Liver (tissue), 9 donors: Measurements from ENCODE around the gene COL6A2. TPM values are rescaled to one million over a fixed set of nuclear protein-coding genes. Genes with fewer than 3 reads are reported as not detected.
"Not testable (repeated sequence)": the region's sequence is repeated elsewhere in the genome, so short reads cannot be mapped to it uniquely, and the experiment has no call there.

Source experiments
- DNase-seq: peaks from one replicate; pipeline ENCODE4 v3.0.0-alpha.2; 2017; ENCODE audit warnings: low spot score
- H3K27ac ChIP-seq, 2 donors: one replicate each; pipeline ENCODE4 v1.7.0; 2013; ENCODE audit warnings: inconsistent platforms in 2 of 2, low read length in 2 of 2, control low read depth in 1 of 2, low read depth in 1 of 2, mild to moderate bottlenecking in 1 of 2
- H3K27me3 ChIP-seq, 4 donors: one replicate each; pipeline versions ENCODE4 v1.6.1 to v1.7.0; 2013; ENCODE audit warnings: low read length in 3 of 4, inconsistent platforms in 1 of 4, mild to moderate bottlenecking in 1 of 4, moderate library complexity in 1 of 4; ENCODE audit not compliant: control insufficient read depth in 4 of 4, insufficient read depth in 4 of 4
- H3K36me3 ChIP-seq, 4 donors: one replicate each; pipeline versions ENCODE4 v1.6.1 to v1.7.0; 2013; ENCODE audit warnings: low read length in 3 of 4, mild to moderate bottlenecking in 3 of 4, low read depth in 1 of 4, moderate library complexity in 1 of 4; ENCODE audit not compliant: control insufficient read depth in 4 of 4, insufficient read depth in 3 of 4
- H3K4me1 ChIP-seq, 4 donors: one replicate each; pipeline versions ENCODE4 v1.6.1 to v1.7.0; 2013; ENCODE audit warnings: low read length in 3 of 4, mild to moderate bottlenecking in 3 of 4, moderate library complexity in 1 of 4; ENCODE audit not compliant: control insufficient read depth in 4 of 4, insufficient read depth in 4 of 4
- H3K4me3 ChIP-seq, 3 donors: one replicate each; pipeline versions ENCODE4 v1.6.1 to v1.7.0; 2013; ENCODE audit warnings: low read length in 3 of 3, control low read depth in 1 of 3, low read depth in 1 of 3, mild to moderate bottlenecking in 1 of 3
- H3K9ac ChIP-seq, 2 donors: one replicate each; pipeline ENCODE4 v1.7.0; 2013; ENCODE audit warnings: low read length in 2 of 2, mild to moderate bottlenecking in 2 of 2, moderate library complexity in 2 of 2, control low read depth in 1 of 2, low read depth in 1 of 2
- H3K9me3 ChIP-seq, 4 donors: one replicate each; pipeline versions ENCODE4 v1.6.1 to v1.7.0; 2013; ENCODE audit warnings: low read length in 3 of 4; ENCODE audit not compliant: control insufficient read depth in 4 of 4
- EGR1 ChIP-seq, 2 donors: IDR thresholded peaks; 2 replicates each; pipeline ENCODE4 v1.6.1; 2016 to 2018; ENCODE audit warnings: antibody characterized with exemption in 2 of 2, low read depth in 2 of 2
- GABPA ChIP-seq, 2 donors: IDR thresholded peaks in 1 of 2; conservative IDR thresholded peaks in 1 of 2; 2 replicates each; pipeline ENCODE4 v1.6.1; 2016; ENCODE audit warnings: antibody characterized with exemption in 2 of 2, mild to moderate bottlenecking in 1 of 2, moderate library complexity in 1 of 2
- HNF4A ChIP-seq, 2 donors: conservative IDR thresholded peaks; 2 replicates each; pipeline ENCODE4 v1.6.1; 2016; ENCODE audit warnings: antibody characterized with exemption in 2 of 2, mild to moderate bottlenecking in 2 of 2
- HNF4G ChIP-seq: IDR thresholded peaks from 2 replicates; pipeline ENCODE4 v1.6.1; 2016; ENCODE audit warnings: antibody characterized with exemption
- JUND ChIP-seq, 2 donors: IDR thresholded peaks; 2 replicates each; pipeline ENCODE4 v1.6.1; 2016; ENCODE audit warnings: antibody characterized with exemption in 2 of 2
- NR2F2 ChIP-seq: IDR thresholded peaks from 2 replicates; pipeline ENCODE4 v1.6.1; 2016; ENCODE audit warnings: antibody characterized with exemption
- RAD21 ChIP-seq, 2 donors: IDR thresholded peaks; 2 replicates each; pipeline ENCODE4 v1.6.1; 2016; ENCODE audit warnings: antibody characterized with exemption in 2 of 2, mild to moderate bottlenecking in 2 of 2
- RXRA ChIP-seq, 2 donors: IDR thresholded peaks; 2 replicates each; pipeline ENCODE4 v1.6.1; 2017 to 2018; ENCODE audit warnings: antibody characterized with exemption in 2 of 2, mild to moderate bottlenecking in 1 of 2
- SP1 ChIP-seq: IDR thresholded peaks from 2 replicates; pipeline ENCODE4 v1.6.1; 2018; ENCODE audit warnings: antibody characterized with exemption, mild to moderate bottlenecking
- TAF1 ChIP-seq: conservative IDR thresholded peaks from 2 replicates; pipeline ENCODE4 v1.6.1; 2016; ENCODE audit warnings: antibody characterized with exemption, mild to moderate bottlenecking
- YY1 ChIP-seq: IDR thresholded peaks from 2 replicates; pipeline ENCODE4 v1.6.1; 2016; ENCODE audit warnings: antibody characterized with exemption, mild to moderate bottlenecking
- WGBS: extraction: QIAGEN DNeasy Blood & Tissue Kit; methylation state at CpG from one replicate; pipeline ENCODE4 v1.1.7; 2013; 5-methylcytosine and 5-hydroxymethylcytosine counted together
- polyA plus RNA-seq, 2 donors: library from polyadenylated mRNA; stranded (reverse) in 1 of 2; unstranded in 1 of 2; fragments of 200-250 nt in 1 of 2; fragments of >200 nt in 1 of 2; fragmentation: Nextera tagmentation in 1 of 2; extraction: Ambion mirVana in 1 of 2; gene quantifications; one replicate each; pipeline versions ENCODE4 v1.2.1 to v1.2.3, GENCODE V29; 2013 to 2015
- total RNA-seq, 2 donors: library from RNA; depleted of rRNA; stranded (reverse); fragments of >200 nt; gene quantifications; one replicate each; pipeline ENCODE4 v1.2.3, GENCODE V29; 2014
- TF ChIP-seq, protein P1 (sequence below): IDR thresholded peaks from 2 replicates; pipeline ENCODE4 v1.6.1; 2016; ENCODE audit warnings: antibody characterized with exemption
- TF ChIP-seq, protein P2 (sequence below): fragments of 150-350 bp; IDR thresholded peaks from 2 replicates; pipeline ENCODE4 v1.5.1; 2017; ENCODE audit warnings: improper control_type of control experiment, low read depth, low read length; ENCODE audit not compliant: missing input control
- donor health status: healthy.
- donor health status: healthy.
- donor health status: healthy.
- donor health status: healthy.
- donor health status: healthy.

The COL6A2 gene
- total and polyA plus RNA-seq, 4 donors, result 5.8 to 80.8 (median 41.7) TPM

DNA sequence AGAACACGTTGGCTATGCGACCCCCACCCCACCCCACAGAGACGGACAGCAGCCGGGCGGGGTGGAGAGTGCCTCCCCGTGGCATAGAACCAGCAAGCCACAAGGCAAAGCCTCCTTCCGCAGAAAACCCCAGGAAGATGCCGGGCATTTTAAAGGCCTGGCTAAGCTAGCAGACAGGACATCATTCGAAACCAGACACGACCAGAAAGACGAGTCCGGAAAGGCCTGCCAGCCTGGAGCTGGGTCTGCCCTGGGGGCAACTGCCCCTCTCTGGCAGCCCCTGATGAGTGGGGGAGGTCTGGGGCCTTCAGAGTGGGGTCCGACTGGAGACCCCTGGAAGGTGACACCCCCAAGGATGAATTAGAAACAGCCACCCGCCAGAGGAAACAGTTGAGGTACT is 48.9 kb downstream of the COL6A2 start:
- H3K9ac ChIP-seq, result no peak overlapping the region
- H3K9me3 ChIP-seq, result peaks cover 0 to 3% (median 0%) of the 10 kb centered on the region in 4 donors
- no peaks in the 10 kb centered on the region for H3K27me3 ChIP-seq
- 82% methylated on average over 14 of the region's 14 CpGs for WGBS
- DNase-seq, result no peak
- peaks cover 0 to 9% (median 4%) of the 10 kb centered on the region in 4 donors for H3K4me1 ChIP-seq
- no peak overlapping the region for H3K4me3 ChIP-seq
- H3K27ac ChIP-seq, result no peak overlapping the region
- TF ChIP-seq SP1 (no peak), JUND (IDR thresholded peaks at IDR 0.05) (no peak), YY1 (no peak), RAD21 (IDR thresholded peaks at IDR 0.05) (no peak), NR2F2 (no peak), RXRA (IDR thresholded peaks at IDR 0.05) (no peak), TAF1 (no peak), HNF4G (no peak), HNF4A (conservative IDR thresholded peaks at IDR 0.05) (no peak)
- TF ChIP-seq, protein P1, sequence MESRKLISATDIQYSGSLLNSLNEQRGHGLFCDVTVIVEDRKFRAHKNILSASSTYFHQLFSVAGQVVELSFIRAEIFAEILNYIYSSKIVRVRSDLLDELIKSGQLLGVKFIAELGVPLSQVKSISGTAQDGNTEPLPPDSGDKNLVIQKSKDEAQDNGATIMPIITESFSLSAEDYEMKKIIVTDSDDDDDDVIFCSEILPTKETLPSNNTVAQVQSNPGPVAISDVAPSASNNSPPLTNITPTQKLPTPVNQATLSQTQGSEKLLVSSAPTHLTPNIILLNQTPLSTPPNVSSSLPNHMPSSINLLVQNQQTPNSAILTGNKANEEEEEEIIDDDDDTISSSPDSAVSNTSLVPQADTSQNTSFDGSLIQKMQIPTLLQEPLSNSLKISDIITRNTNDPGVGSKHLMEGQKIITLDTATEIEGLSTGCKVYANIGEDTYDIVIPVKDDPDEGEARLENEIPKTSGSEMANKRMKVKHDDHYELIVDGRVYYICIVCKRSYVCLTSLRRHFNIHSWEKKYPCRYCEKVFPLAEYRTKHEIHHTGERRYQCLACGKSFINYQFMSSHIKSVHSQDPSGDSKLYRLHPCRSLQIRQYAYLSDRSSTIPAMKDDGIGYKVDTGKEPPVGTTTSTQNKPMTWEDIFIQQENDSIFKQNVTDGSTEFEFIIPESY, result no peak
- peaks cover 21 to 55% (median 40%) of the 10 kb centered on the region in 4 donors for H3K36me3 ChIP-seq

DNA sequence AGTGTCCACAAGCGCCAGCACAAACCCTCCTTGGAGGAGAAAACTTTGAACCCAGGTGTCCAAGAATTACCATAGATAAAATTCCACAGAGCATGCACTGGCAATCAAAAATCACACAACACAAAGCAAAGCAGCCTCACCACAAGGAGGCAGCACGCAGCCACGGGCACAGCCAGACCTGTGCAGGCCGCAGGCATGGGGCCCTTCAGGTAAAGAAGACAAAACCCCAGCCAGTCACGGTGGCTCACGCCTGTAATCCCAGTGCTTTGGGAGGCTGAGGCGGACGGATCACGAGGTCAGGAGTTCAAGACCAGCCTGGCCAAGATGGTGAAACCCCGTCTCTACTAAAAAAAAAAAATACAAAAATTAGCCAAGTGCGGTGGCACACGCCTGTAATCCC is 49.5 kb downstream of the COL6A2 start:
- 85% methylated on average over 12 of the region's 12 CpGs for whole genome bisulfite sequencing
- H3K36me3 ChIP-seq, result peaks cover 23 to 49% (median 36%) of the 10 kb centered on the region in 4 donors
- not testable (repeated sequence) for H3K9me3 ChIP-seq, H3K27ac ChIP-seq, DNase-seq, H3K27me3 ChIP-seq, H3K9ac ChIP-seq, H3K4me3 ChIP-seq
- peak; percentile 46 to 62 for TF ChIP-seq RAD21 (IDR thresholded peaks at IDR 0.05)
- TF ChIP-seq, protein P2, sequence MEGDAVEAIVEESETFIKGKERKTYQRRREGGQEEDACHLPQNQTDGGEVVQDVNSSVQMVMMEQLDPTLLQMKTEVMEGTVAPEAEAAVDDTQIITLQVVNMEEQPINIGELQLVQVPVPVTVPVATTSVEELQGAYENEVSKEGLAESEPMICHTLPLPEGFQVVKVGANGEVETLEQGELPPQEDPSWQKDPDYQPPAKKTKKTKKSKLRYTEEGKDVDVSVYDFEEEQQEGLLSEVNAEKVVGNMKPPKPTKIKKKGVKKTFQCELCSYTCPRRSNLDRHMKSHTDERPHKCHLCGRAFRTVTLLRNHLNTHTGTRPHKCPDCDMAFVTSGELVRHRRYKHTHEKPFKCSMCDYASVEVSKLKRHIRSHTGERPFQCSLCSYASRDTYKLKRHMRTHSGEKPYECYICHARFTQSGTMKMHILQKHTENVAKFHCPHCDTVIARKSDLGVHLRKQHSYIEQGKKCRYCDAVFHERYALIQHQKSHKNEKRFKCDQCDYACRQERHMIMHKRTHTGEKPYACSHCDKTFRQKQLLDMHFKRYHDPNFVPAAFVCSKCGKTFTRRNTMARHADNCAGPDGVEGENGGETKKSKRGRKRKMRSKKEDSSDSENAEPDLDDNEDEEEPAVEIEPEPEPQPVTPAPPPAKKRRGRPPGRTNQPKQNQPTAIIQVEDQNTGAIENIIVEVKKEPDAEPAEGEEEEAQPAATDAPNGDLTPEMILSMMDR, result peak; percentile 25
- peaks cover 0 to 14% (median 5%) of the 10 kb centered on the region in 4 donors for H3K4me1 ChIP-seq

DNA sequence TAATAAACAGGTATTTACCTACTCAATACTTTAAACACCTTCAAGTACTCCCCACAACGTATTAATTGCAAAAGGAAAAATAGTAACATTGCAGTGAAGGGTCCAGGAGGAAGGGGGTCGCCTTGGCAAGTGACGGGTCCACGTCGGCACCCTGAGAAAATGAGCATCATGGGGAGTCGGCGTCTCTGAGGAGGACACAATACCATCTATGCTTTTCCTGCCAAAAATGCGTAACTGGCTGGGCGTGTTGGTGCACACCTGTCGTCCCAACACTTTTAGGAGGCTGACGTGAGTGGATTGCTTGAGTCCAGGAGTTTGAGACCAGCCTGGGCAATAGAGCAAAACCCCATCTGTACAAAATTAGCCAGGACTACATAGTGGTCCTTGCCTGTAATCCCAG is 50.2 kb downstream of the COL6A2 start:
- no peak for DNase-seq
- Histone ChIP-seq H3K9me3 (peaks cover 0 to 3% (median 0%) of the 10 kb centered on the region in 4 donors), H3K27ac (no peak overlapping the region), H3K4me3 (no peak overlapping the region), H3K9ac (no peak overlapping the region), H3K27me3 (no peaks in the 10 kb centered on the region), H3K4me1 (peaks cover 2 to 21% (median 9%) of the 10 kb centered on the region in 4 donors), H3K36me3 (peaks cover 23 to 43% (median 34%) of the 10 kb centered on the region in 4 donors)
- no peak for TF ChIP-seq GABPA (IDR thresholded peaks at IDR 0.05 in 1 of 2, conservative IDR thresholded peaks at IDR 0.05 in 1 of 2)
- TF ChIP-seq HNF4G, result no peak
- no peak for TF ChIP-seq RXRA (IDR thresholded peaks at IDR 0.05)
- TF ChIP-seq EGR1 (IDR thresholded peaks at IDR 0.05; ENCODE audit: low read depth in 2 of 2), result no peak
- no peak for TF ChIP-seq RAD21 (IDR thresholded peaks at IDR 0.05)
- TF ChIP-seq JUND (IDR thresholded peaks at IDR 0.05), result no peak
- no peak for TF ChIP-seq SP1
- 90% methylated on average over 11 of the region's 11 CpGs for WGBS
